GM21526 (cell line): Measurements from ENCODE around the gene HACD1.
"Not testable (repeated sequence)": the region's sequence is repeated elsewhere in the genome, so short reads cannot be mapped to it uniquely, and the experiment has no call there.

ENCODE experiments used
- ATAC-seq: cut with Tn5 transposase; IDR thresholded peaks from one replicate; pipeline ENCODE4 v1.9.1; 2021; ENCODE audit warnings: moderate library complexity; ENCODE audit not compliant: unreplicated experiment, low FRiP score

Gene HACD1

GRCh38 chr10:17643755-17644484, 26.7 kb upstream of the HACD1 start, which contains the start of gene STAM:
Gene STAM (plus strand): TSS chr10:17644151. CDS start chr10:17644340, 189 bp downstream.
- ATAC-seq, result peak; percentile 92

DNA sequence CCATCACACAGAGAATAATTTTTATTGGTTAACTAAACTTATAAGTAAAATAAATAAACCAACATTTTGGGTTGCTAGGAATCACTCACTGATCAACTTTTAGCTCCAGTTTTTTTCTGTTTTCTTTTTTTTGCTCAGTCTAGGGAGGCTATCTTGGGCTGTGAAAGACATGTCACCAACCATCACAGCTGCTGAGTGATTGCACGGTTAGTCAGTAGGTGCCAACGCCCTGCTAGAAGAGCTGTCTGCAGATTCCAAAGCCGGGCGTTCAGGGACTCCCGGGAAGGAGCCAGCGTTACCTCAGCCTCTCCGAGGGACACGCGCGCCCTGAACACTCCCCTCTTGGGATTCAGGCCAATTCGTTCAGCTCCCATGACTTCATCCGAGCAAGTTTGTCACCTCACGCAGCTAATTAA, 26.2 kb upstream of the HACD1 start:
- ATAC-seq, result peak; percentile 26

- no peak for ATAC-seq
Measured at GRCh38 chr10:17640331-17640816, 23.2 kb upstream of the HACD1 start.

DNA sequence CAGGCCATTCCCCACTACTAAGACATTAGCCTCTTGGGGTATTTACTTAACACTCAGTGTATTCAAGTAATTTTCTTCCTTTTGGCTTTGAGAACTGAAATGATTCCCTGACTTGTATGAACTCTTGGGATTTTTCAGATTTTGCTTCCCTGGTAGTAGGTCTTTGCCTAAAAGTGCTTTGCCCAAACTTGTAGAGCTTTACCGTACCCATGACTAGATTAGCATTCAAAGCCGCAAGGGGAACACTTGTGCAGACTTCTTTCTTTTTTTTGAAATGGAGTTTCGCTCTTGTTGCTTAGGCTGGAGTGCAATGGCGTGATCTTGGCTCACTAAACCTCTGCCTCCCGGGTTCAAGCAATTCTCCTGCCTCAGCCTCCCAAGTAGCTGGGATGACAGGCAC, 20.7 kb upstream of the HACD1 start:
- ATAC-seq, result no peak

DNA sequence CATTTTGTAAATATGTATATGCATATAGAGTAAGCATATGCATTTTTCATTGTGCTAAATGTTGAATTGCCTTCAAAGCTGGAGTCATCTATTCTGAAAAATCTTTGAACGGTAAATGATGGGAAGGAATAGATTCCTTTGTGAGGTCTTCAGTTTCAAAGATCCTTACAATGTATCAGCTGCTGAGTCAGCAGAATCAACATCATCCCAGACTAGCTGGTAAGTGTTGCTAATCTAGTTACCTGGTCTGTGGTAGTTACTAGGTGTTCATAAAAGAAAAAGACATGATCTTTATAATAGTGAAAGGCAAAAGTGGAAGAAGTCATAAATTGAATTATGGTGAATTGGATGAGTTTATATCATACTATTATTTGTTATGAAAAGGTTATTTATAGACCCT, 16.2 kb upstream of the HACD1 start:
- no peak for ATAC-seq

DNA sequence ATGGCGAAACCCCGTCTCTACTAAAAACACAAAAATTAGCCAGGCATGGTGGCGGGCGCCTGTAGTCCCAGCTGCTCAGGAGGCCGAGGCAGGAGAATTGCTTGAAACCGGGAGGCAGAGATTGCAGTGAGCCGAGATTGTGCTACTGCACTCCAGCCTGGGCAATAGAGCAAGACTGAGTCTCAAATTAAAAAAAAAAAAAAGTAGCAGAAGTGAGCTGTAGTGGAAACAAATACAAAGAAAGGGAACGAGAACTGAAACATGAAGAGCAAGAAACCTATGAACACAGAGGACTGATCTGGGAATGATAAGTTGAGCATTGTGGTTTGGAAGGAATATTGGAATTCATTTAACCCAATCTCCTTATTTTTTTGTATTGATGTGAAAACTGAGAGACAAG, 15.4 kb upstream of the HACD1 start:
- not testable (repeated sequence) for ATAC-seq

DNA sequence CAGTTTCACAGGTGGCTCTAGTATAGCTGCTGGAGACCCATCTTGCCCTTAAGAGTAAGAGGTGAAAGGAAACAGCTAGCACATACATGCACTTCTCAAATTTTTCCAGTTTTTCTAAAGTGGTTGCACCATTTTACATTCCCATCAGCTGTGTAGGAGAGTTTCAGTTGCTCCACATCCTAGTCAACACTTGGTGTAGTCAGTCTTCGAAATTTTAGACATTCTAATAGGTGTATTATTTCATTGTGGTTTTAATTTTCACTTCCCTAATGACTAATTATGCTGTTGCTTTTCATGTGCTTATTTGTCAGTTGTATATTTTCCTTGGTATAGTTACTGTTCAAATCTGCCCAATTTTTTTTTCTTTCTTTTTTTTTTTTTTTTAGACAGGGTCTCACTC, 9.5 kb upstream of the HACD1 start:
- ATAC-seq, result no peak

DNA sequence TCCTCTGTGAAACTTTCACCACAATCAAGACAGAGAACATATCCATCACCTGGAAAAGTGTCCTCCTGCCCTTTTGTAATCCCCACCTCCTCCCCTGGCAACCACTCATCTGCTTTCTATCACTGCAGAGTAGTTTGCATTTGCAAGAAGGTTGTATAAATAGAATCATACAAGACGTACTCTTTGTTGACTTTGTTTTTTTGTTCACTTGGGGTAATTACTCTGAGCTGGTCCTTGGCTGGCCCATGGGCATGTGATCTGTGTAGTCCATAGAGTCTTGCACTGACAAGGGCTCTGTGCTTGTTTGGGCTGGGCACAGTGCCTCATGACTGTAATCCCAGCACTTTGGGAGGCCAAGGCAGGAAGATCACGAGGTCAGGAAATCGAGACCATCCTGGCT, 7.8 kb upstream of the HACD1 start:
- ATAC-seq, result no peak

GRCh38 chr10:17622061-17622460, 4.9 kb upstream of the HACD1 start:
- ATAC-seq, result no peak

GRCh38 chr10:17616403-17617030, 657 bp downstream of the HACD1 start:
- peak; percentile 40 for ATAC-seq

GRCh38 chr10:17609523-17610079, 7.6 kb downstream of the HACD1 start:
- no peak for ATAC-seq

DNA sequence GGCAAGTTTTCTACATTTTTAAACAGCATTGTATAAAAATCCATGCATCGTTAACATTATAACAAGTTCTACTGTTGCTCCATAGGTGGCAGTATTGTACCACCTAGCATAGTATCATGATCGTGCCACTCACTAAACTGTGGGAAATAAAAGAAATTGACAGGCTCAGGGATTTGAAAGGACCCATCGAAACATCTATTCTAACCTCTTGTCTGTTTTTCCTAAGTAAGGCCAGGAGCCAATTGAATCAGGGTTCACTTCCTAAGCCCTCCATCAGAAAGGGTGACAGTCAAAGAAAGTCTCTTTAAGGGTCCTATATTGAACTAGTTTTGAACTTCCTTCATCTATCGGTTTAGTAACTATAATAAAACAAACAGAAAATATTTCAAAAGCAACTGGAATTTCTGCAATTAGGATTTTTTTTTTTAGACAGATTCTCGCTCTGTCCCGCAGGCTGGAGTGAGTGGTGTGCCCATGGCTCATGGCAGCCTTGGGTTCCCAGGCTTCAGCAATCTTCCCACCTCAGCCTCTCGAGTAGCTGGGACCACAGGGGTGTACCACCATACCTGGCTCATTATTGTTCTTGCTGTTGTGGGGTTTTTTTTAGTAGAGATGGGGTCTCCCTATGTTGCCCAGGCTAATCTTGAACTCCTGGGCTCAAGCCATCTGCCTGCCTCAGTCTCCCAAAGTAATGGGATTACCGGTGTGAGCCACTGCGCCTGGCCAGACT, 9.4 kb downstream of the HACD1 start:
- ATAC-seq, result peak; percentile 80

- ATAC-seq, result no peak
Measured at GRCh38 chr10:17607060-17607459, 10.1 kb downstream of the HACD1 start.

DNA sequence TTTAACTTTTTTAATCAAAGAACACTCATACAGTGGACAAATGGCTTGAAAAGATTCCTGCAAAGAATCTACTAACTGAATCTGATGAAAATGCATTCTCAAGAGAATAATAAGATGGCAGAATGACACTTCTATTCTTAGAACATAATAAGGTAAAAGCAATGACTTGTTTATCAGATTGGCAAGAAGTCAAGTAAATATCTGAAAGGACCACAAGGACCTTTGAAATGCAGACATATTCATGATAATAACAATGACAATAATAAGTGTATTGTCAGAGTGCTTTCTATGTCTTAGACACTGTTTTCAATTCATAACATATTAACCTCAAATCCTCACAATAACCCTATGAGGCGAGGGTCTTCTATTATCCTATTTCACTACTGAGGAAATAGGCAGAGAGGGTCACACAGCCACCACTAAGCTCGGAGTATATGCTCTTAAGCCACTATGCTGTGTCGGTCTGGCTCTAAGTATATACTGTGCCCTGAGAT, 10.6 kb downstream of the HACD1 start:
- no peak for ATAC-seq

GRCh38 chr10:17605936-17606335, 11.2 kb downstream of the HACD1 start:
- ATAC-seq, result no peak

GRCh38 chr10:17599089-17599488, 18.1 kb downstream of the HACD1 start:
- no peak for ATAC-seq

- no peak for ATAC-seq
Measured at GRCh38 chr10:17597386-17597785, 19.8 kb downstream of the HACD1 start.

DNA sequence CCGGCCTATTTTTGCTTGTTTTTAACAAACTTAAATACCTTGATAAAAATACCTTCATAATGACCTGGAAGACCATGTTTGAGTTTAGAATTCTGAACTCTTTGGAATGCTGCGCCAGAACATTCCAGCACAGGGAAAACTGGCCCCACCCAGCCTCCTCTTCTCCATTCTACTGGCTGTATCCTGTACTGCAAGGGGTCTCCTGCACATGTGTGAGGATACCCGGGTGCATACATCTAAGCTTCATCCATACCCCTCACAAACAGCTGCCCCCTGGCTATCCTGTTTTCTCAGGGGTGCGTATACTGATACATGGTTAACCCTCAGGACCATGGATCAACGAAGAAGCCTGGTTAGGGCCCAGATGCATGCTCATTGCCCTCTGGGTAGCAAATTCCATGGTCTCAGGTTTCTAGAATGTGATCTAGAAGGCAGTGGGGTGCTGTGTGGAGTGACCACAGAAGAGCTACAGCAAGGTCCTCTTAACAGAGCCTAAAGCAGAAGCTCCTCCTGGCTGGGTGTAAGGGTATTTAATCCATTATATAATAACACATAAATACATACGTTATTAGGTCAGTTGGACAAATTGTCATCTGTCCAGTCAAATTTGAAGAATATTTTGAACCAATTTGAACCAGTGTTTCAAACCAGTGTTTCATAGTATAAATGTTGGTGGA, 26.1 kb downstream of the HACD1 start:
- ATAC-seq, result no peak

GRCh38 chr10:17589316-17589715, 27.9 kb downstream of the HACD1 start:
- ATAC-seq, result not testable (repeated sequence)

DNA sequence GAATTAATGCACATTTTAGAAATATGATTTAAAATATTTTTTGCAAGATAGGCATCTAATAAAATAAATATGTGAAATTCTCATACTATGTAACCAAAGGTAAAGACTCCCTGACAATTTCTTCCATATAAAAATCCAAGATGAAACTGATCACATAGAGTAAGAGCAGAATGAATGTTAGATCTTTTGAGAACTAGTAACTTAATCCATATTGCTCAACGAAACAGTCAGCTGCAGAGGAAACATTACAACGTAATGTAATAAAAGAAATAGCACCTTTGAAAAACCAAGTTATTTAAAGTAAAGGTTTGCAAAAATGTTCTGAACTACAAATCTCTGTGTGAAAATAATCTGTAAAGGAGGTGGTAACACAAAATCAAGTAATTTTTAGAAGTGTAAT, 28.8 kb downstream of the HACD1 start:
- ATAC-seq, result no peak
